GM18507 (cell line): ENCODE results near the gene SCNN1G.
"Not testable (repeated sequence)": the region's sequence is repeated elsewhere in the genome, so short reads cannot be mapped to it uniquely, and the experiment has no call there.

Experiments used
- DNase-seq: peaks from one replicate; pipeline ENCODE4 v3.0.0; 2011; ENCODE audit warnings: low read depth; ENCODE audit not compliant: insufficient read length; ENCODE audit errors: extremely low spot score
- FAIRE-seq: peaks from 2 replicates; lab custom pipeline; 2011; peaks lifted over from hg19 to GRCh38; lab: Jason Lieb, UNC

The SCNN1G gene

GRCh38 chr16:23240994-23241393, 58.4 kb downstream of the SCNN1G start:
- DNase-seq (no peak), FAIRE-seq (no peak)

DNA sequence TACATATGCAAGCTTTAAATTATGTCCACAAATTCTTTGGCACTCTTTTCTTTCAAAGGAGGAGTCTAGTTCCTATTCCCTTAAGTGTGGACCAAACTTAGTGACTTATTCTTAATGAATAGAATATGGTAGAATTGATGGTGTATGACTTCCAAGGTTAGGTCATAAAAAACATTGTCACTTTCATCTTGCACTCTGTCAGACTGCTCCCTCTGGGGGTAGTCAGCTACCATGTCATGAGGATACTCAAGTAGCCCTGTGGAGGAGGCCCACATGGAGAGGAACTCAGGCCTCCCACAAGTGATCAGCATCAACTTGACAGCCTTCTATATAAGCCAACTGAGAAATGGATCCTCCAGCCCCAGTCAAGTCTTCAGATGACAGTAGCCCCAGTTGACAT, 61.6 kb downstream of the SCNN1G start:
- no peak for FAIRE-seq

GRCh38 chr16:23245268-23245667, 62.7 kb downstream of the SCNN1G start:
- FAIRE-seq (no peak), DNase-seq (no peak)

More for the DNA sequence above, 61.6 kb downstream of the SCNN1G start:
- DNase-seq, result no peak

DNA sequence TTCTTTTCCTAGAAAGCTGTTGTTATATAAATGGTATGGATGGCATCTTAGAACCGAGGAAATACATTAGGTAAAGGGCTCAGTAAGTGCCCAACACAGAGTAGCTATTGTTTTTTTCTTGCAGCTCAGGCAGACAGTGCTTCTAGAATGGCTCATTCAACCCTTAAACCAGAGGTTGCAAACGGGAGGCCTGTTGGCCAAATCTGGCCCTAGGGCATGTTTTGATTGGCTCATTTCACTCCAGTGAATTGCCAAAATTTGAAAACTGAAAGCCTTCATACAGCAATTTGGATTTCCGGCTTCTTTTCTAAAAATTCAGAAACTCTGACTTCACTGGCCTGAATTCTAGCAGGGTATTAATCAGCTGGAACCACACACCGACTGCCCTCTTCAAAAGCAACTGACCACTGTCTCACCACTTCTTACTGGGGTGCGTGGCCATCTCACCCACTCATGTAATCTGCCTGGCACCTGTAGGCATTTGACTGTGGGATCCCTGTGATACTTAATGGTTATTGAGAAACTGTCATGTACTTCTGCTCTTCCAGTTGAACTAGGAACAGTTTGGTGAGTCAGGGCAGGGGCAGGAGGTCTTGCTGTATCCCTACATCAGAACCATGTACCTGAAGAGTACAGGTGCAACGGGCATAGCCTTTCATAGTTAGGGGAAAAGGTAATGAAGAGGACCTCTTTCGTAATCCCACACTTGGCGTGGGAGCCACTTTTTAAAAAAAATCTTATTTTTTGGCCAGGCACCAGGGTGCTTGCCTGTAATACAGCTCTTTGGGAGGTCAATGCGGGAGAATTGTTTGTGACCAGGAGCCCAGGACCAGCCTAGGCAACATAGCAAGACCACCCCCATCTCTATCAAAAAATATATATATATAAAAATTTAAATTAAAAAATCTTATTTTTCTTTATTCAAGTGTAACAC, 66.0 kb downstream of the SCNN1G start:
- no peak for FAIRE-seq
- DNase-seq, result no peak

DNA sequence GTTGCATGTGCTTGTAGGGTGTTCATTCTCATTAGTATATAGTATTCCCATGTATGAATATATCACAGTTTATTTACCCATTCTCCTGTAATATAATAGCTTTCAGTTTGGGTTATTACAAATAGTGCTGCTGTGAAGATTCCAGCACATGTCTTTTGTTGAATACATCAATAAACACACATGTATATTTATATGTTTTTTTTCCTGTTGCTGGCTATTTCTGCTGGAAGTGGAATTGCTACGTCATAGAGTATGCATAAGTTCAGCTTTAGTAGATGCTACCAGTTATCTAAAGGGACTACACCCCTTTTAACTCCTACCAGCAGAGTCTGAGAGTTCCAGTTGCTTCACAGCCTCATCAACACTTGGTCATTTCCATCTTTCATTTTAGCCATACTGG, 67.3 kb downstream of the SCNN1G start:
- FAIRE-seq (no peak), DNase-seq (no peak)

GRCh38 chr16:23252310-23252709, 69.8 kb downstream of the SCNN1G start:
- FAIRE-seq (no peak), DNase-seq (no peak)

- FAIRE-seq, DNase-seq: not testable (repeated sequence)
Observed at GRCh38 chr16:23253650-23254049, 71.1 kb downstream of the SCNN1G start.

GRCh38 chr16:23254338-23254737, 71.8 kb downstream of the SCNN1G start:
- DNase-seq (no peak), FAIRE-seq (no peak)

GRCh38 chr16:23255000-23255399, 72.5 kb downstream of the SCNN1G start:
- FAIRE-seq (no peak), DNase-seq (no peak)

DNA sequence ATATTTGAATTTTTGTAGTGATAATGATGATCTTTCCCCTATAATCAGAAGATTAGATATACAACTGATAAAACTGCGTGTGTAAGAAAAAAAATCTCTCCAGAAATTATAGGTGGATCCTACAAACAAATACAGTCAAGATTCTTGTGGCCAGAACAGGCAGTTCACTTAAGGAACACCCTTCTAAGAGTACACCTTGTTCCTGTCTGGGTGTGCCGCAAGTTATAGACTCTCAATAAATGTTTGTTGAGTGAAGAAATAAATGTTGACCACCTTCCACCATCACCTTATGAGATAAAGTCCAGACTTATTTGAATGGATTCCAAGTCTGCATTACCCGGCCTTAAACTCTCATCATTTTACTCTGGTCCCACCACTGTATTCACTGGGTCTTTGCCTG, 73.9 kb downstream of the SCNN1G start:
- FAIRE-seq (no peak), DNase-seq (no peak)

DNA sequence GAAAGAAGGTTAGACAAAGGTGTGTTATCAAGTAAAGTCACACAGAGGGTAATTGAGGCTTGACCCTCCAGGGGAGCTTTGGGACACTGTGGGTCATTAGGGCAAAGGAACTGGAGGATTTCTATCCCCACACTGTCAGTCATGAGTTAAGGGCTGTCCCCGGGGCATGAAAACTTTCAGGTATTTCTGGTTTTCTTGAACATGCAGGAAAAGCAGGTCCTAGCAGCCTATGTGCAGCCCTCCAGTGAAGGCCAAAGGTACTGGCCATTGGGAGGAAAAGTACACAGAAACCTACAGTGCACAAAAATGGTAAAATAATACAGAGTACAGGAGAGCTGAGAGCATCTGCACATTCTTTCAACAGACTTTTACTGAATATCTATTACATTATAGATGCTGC, 75.1 kb downstream of the SCNN1G start:
- no peak for DNase-seq
- no peak for FAIRE-seq

GRCh38 chr16:23258919-23259237, 76.3 kb downstream of the SCNN1G start:
- DNase-seq (no peak), FAIRE-seq (no peak)
